Colonic mucosa (tissue), 4 donors: ENCODE data around the gene CCDC88A. TPM values are rescaled to one million over a fixed set of nuclear protein-coding genes. Genes with fewer than 3 reads are reported as not detected.

Source experiments
- DNase-seq: peaks from one replicate; pipeline ENCODE4 v3.0.0-alpha.2; 2020
- H3K27ac ChIP-seq: fragments of 200-600 bp; one replicate; pipeline ENCODE4 v1.8.0; 2021
- H3K27me3 ChIP-seq: fragments of 200-600 bp; one replicate; pipeline ENCODE4 v1.8.0; 2021
- H3K36me3 ChIP-seq: fragments of 200-600 bp; one replicate; pipeline ENCODE4 v1.8.0; 2021
- H3K4me1 ChIP-seq: fragments of 200-600 bp; one replicate; pipeline ENCODE4 v1.8.0; 2021; ENCODE audit warnings: mild to moderate bottlenecking
- H3K4me3 ChIP-seq: fragments of 200-600 bp; one replicate; pipeline ENCODE4 v1.8.0; 2021
- H3K9ac ChIP-seq, 2 donors: one replicate each; pipeline ENCODE4 v1.7.0; 2013; ENCODE audit warnings: control low read depth in 2 of 2, low read depth in 2 of 2, low read length in 2 of 2
- H3K9me3 ChIP-seq: fragments of 200-600 bp; one replicate; pipeline ENCODE4 v1.8.0; 2021
- CTCF ChIP-seq: fragments of 200-600 bp; IDR thresholded peaks from one replicate; pipeline ENCODE4 v1.8.0; 2022; ENCODE audit warnings: antibody characterized with exemption, mild to moderate bottlenecking
- intact Hi-C: fragments of 100-400 bp; cut with DNase I; formaldehyde crosslinking; loops from one replicate; pipeline ENCODE4 v1.14.1; 2022
- total RNA-seq, 2 donors: library from RNA; stranded (reverse); fragmentation: NEBNext Ultra II Directional in 1 of 2; extraction: Animal tissue kit (Norgen Biotek cat#: 25700) in 1 of 2; gene quantifications; one replicate each; pipeline ENCODE4 v1.2.1, GENCODE V29; 2021
- donor health status: healthy.
- donor health status: DM: no; HTN: no; CAD: no.
- donor health status: DM: no; HTN: no; CAD: no.

CCDC88A gene
- total RNA-seq, 2 donors from 2014 or later: 4.2 to 11.4 TPM

GRCh38 chr2:55365303-55365702 is 54.4 kb downstream of the CCDC88A start:
- Histone ChIP-seq H3K9me3 (no peaks in the 10 kb centered on the region), H3K27ac (no peak overlapping the region), H3K4me1 (no peaks in the 10 kb centered on the region), H3K9ac (no peak overlapping the region), H3K27me3 (no peaks in the 10 kb centered on the region), H3K4me3 (no peak overlapping the region), H3K36me3 (no peaks in the 10 kb centered on the region)
- intact Hi-C loops: no loop called here
- no peak for DNase-seq
- TF ChIP-seq CTCF: no peak

GRCh38 chr2:55364189-55365055 is 55.2 kb downstream of the CCDC88A start:
- no peaks in the 10 kb centered on the region for H3K36me3 ChIP-seq
- DNase-seq: peak; percentile 26
- no peaks in the 10 kb centered on the region for H3K27me3 ChIP-seq
- no peak for TF ChIP-seq CTCF
- H3K9me3 ChIP-seq: no peaks in the 10 kb centered on the region
- no peak overlapping the region for H3K9ac ChIP-seq
- H3K4me1 ChIP-seq: no peaks in the 10 kb centered on the region
- no peak overlapping the region for H3K4me3 ChIP-seq
- intact Hi-C loops: no loop called here
- no peak overlapping the region for H3K27ac ChIP-seq

- Histone ChIP-seq H3K36me3 (no peaks in the 10 kb centered on the region), H3K9ac (no peak overlapping the region), H3K4me3 (no peak overlapping the region), H3K9me3 (no peaks in the 10 kb centered on the region), H3K4me1 (no peaks in the 10 kb centered on the region), H3K27me3 (no peaks in the 10 kb centered on the region), H3K27ac (no peak overlapping the region)
- no peak for DNase-seq
- no peak for TF ChIP-seq CTCF
- intact Hi-C loops: no loop called here
Measured at GRCh38 chr2:55363636-55364035, 56.0 kb downstream of the CCDC88A start.

GRCh38 chr2:55361465-55362189 is 58.0 kb downstream of the CCDC88A start:
- Histone ChIP-seq H3K27ac (no peak overlapping the region), H3K9me3 (no peaks in the 10 kb centered on the region), H3K27me3 (no peaks in the 10 kb centered on the region), H3K4me3 (no peak overlapping the region), H3K4me1 (no peaks in the 10 kb centered on the region), H3K36me3 (no peaks in the 10 kb centered on the region), H3K9ac (no peak overlapping the region)
- intact Hi-C loops: no loop called here
- no peak for DNase-seq
- TF ChIP-seq CTCF: no peak

GRCh38 chr2:55358451-55358850 is 61.2 kb downstream of the CCDC88A start:
- intact Hi-C loops: no loop called here
- no peak overlapping the region for H3K4me3 ChIP-seq
- no peak for TF ChIP-seq CTCF
- H3K27ac ChIP-seq: no peak overlapping the region
- no peaks in the 10 kb centered on the region for H3K9me3 ChIP-seq
- no peaks in the 10 kb centered on the region for H3K36me3 ChIP-seq
- H3K27me3 ChIP-seq: no peaks in the 10 kb centered on the region
- H3K4me1 ChIP-seq: no peaks in the 10 kb centered on the region
- no peak overlapping the region for H3K9ac ChIP-seq
- DNase-seq: no peak
